Muscle layer of colon (tissue), 2 donors: ENCODE results near the gene PHLDA3.

ENCODE experiments used
- H3K27ac ChIP-seq: one replicate; pipeline ENCODE4 v1.7.0; 2013; ENCODE audit warnings: low read depth, mild to moderate bottlenecking, low read length, moderate library complexity
- H3K27me3 ChIP-seq, 2 donors: one replicate each; pipeline ENCODE4 v1.7.0; 2013; ENCODE audit warnings: low read length in 2 of 2, mild to moderate bottlenecking in 2 of 2; ENCODE audit not compliant: insufficient read depth in 2 of 2, control insufficient read depth in 1 of 2
- H3K36me3 ChIP-seq: one replicate; pipeline ENCODE4 v1.7.0; 2013; ENCODE audit warnings: mild to moderate bottlenecking, low read length; ENCODE audit not compliant: insufficient read depth
- H3K4me1 ChIP-seq: one replicate; pipeline ENCODE4 v1.7.0; 2013; ENCODE audit warnings: mild to moderate bottlenecking, low read length; ENCODE audit not compliant: insufficient read depth
- H3K4me3 ChIP-seq, 2 donors: one replicate each; pipeline ENCODE4 v1.7.0; 2013; ENCODE audit warnings: low read length in 2 of 2, low read depth in 1 of 2, mild to moderate bottlenecking in 1 of 2, moderate library complexity in 1 of 2
- H3K9ac ChIP-seq: one replicate; pipeline ENCODE4 v1.7.0; 2013; ENCODE audit warnings: low read length
- H3K9me3 ChIP-seq: one replicate; pipeline ENCODE4 v1.7.0; 2013; ENCODE audit warnings: mild to moderate bottlenecking, low read length
- donor health status: abdominal sarcoma.
- donor health status: Adenocarcinoma of cecum.

The PHLDA3 gene

GRCh38 chr1:201457508-201457960 is 11.5 kb downstream of the PHLDA3 start:
- peaks cover 50% of the 10 kb centered on the region for H3K4me1 ChIP-seq
- H3K36me3 ChIP-seq, result no peaks in the 10 kb centered on the region
- H3K27ac ChIP-seq, result no peak overlapping the region
- no peaks in the 10 kb centered on the region for H3K9me3 ChIP-seq
- H3K27me3 ChIP-seq, result no peaks in the 10 kb centered on the region
- H3K9ac ChIP-seq, result no peak overlapping the region
- no peak overlapping the region for H3K4me3 ChIP-seq

- Histone ChIP-seq H3K9ac (no peak overlapping the region), H3K4me1 (peaks cover 42% of the 10 kb centered on the region)
Measured at GRCh38 chr1:201456499-201457309, 12.3 kb downstream of the PHLDA3 start.

DNA sequence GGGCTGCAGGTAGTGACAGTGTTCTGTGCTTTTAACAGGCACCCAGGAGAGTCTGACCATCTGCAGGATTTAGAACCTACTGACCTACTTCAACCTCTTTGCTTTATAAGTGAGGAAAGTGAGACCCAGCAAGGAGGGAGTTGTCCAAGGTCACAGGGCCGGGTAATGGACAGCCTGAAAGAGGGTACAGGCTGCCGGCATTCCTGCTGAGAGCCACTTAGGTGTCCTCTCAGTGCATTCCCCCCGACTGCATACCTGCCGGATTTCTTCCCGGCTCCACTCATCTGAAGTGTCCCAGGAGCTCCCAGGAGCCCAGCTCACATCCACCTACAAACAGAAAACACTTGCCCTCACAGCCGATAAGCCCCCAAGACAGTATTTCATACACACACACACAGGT is 13.9 kb downstream of the PHLDA3 start:
- H3K27ac ChIP-seq, result no peak overlapping the region
- H3K27me3 ChIP-seq, result no peaks in the 10 kb centered on the region
- H3K4me3 ChIP-seq, result no peak overlapping the region
- H3K9ac ChIP-seq, result no peak overlapping the region
- peaks cover 38% of the 10 kb centered on the region for H3K4me1 ChIP-seq
- H3K9me3 ChIP-seq, result no peaks in the 10 kb centered on the region
- H3K36me3 ChIP-seq, result no peaks in the 10 kb centered on the region

More at GRCh38 chr1:201456499-201457309, 12.3 kb downstream of the PHLDA3 start:
- no peaks in the 10 kb centered on the region for H3K9me3 ChIP-seq
- H3K36me3 ChIP-seq, result no peaks in the 10 kb centered on the region
- H3K27me3 ChIP-seq, result no peaks in the 10 kb centered on the region
- no peak overlapping the region for H3K4me3 ChIP-seq
- peak overlapping the region; percentile 53 for H3K27ac ChIP-seq

GRCh38 chr1:201454608-201455007 is 14.4 kb downstream of the PHLDA3 start:
- H3K27me3 ChIP-seq, result no peaks in the 10 kb centered on the region
- no peak overlapping the region for H3K9ac ChIP-seq
- no peak overlapping the region for H3K4me3 ChIP-seq
- H3K4me1 ChIP-seq, result peaks cover 36% of the 10 kb centered on the region
- H3K9me3 ChIP-seq, result no peaks in the 10 kb centered on the region
- H3K36me3 ChIP-seq, result no peaks in the 10 kb centered on the region
- no peak overlapping the region for H3K27ac ChIP-seq

GRCh38 chr1:201452866-201453265 is 16.1 kb downstream of the PHLDA3 start:
- no peak overlapping the region for H3K27ac ChIP-seq
- H3K27me3 ChIP-seq, result no peaks in the 10 kb centered on the region
- H3K9me3 ChIP-seq, result no peaks in the 10 kb centered on the region
- no peak overlapping the region for H3K9ac ChIP-seq
- H3K36me3 ChIP-seq, result no peaks in the 10 kb centered on the region
- H3K4me3 ChIP-seq, result no peak overlapping the region
- peaks cover 42% of the 10 kb centered on the region for H3K4me1 ChIP-seq

DNA sequence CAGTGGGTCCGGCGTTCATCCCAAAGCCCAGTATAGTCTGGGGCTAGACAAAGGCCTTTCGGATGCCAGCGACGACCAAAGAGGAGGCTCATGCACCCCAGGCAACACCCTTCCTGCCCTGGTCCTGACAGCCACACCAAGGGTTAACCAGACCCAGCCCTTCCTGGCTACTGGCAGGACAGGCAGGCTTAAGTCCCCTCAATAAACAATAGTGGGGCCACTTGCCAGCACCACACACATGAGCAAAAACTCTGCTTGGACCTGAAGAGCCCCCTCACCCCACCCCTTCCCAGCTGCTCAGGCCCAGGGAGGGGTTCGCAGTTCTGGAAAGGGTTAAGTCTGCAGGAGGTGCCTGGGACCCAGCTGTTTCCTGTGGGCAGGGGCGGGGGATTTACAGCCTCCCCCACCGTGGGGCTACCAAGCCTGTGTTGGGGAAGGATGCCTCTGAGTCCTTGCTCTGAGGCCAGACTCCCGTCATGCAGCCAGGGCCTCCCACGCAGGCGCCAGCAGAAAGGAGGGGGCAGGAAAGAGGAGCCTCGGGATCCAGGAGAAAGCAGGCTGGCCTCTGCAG is 18.2 kb downstream of the PHLDA3 start:
- no peak overlapping the region for H3K4me3 ChIP-seq
- H3K9ac ChIP-seq, result no peak overlapping the region

GRCh38 chr1:201448990-201449389 is 20.0 kb downstream of the PHLDA3 start:
- no peak overlapping the region for H3K4me3 ChIP-seq
- no peaks in the 10 kb centered on the region for H3K27me3 ChIP-seq
- H3K27ac ChIP-seq, result no peak overlapping the region
- no peak overlapping the region for H3K9ac ChIP-seq
- H3K4me1 ChIP-seq, result peaks cover 23% of the 10 kb centered on the region
- H3K36me3 ChIP-seq, result no peaks in the 10 kb centered on the region
- no peaks in the 10 kb centered on the region for H3K9me3 ChIP-seq

More for the DNA sequence above, 18.2 kb downstream of the PHLDA3 start:
- Histone ChIP-seq H3K27ac (peak overlapping the region; percentile 54), H3K9me3 (no peaks in the 10 kb centered on the region), H3K36me3 (no peaks in the 10 kb centered on the region), H3K27me3 (no peaks in the 10 kb centered on the region), H3K4me1 (peaks cover 26% of the 10 kb centered on the region)

DNA sequence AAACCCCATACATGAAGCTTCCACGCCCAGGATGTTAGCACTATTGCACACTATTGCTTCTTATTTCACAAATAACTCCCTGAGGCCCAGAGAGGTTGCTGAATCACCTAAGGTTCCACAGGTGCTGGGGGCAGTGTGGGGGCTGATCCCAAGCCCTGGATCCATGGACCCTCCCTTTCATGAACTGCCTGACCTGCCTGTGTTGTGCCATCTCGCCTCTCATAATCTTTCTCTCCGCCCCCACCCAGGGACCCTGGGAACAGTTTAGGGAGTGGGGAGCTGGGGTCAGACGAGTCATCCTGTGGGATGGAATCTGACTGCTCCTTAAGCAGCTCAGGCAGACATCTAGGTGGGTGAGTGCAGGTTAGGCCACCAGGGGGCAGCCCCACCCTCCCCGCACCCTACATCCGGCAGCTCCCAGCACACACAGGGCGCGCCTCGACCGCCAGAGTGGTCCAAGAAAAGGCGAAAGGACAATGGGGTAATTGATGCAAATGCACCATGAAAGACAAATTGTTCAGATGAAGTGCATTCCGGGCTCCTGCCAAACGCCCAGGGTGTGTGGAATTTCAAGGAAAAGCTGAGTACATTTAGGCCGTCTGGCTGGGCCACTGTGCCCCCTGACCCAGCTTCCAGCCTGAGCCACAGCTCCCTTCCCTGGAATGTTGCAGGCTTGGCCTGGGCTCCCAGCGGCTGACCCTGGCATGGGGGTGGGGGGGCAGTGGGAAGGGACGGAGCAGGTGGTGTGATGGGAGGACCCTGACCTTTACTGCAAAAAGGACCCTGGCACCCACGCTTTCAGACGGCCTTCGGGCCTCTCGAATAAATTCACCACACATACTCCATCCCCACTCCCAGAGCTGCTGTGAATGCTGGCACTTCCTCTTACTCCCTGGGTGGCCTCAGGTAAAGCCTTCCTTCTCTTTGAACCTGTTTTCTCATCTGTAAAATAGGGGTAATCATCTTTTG is 20.8 kb downstream of the PHLDA3 start:
- Histone ChIP-seq H3K4me3 (no peak overlapping the region), H3K9ac (no peak overlapping the region), H3K9me3 (no peaks in the 10 kb centered on the region), H3K36me3 (no peaks in the 10 kb centered on the region), H3K4me1 (peaks cover 23% of the 10 kb centered on the region), H3K27me3 (no peaks in the 10 kb centered on the region), H3K27ac (no peak overlapping the region)

DNA sequence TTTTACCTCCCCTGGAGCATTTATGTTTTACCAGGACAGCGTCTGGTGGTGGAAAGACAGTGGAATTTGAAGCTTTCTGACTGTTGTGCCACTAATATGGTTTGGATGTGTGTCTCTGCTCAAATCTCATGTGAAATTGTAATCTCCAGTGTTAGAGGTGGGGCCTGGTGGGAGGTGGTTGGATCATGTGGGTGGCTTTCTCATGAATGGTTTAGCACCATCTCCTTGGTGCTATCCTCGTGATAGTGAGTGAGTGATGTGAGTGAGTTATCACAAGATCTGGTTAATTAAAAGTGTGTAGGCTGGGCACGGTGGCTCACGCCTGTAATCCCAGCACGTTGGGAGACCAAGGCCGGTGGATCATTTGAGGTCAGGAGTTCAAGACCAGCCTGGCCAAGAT is 23.7 kb downstream of the PHLDA3 start:
- H3K27ac ChIP-seq, result no peak overlapping the region
- H3K4me3 ChIP-seq, result no peak overlapping the region
- H3K9me3 ChIP-seq, result no peaks in the 10 kb centered on the region
- no peak overlapping the region for H3K9ac ChIP-seq
- peaks cover 13% of the 10 kb centered on the region for H3K4me1 ChIP-seq
- H3K36me3 ChIP-seq, result no peaks in the 10 kb centered on the region
- H3K27me3 ChIP-seq, result no peaks in the 10 kb centered on the region

- H3K4me3 ChIP-seq, result no peak overlapping the region
- H3K27me3 ChIP-seq, result no peaks in the 10 kb centered on the region
- no peaks in the 10 kb centered on the region for H3K36me3 ChIP-seq
- H3K9me3 ChIP-seq, result no peaks in the 10 kb centered on the region
- peaks cover 8% of the 10 kb centered on the region for H3K4me1 ChIP-seq
- H3K27ac ChIP-seq, result no peak overlapping the region
- no peak overlapping the region for H3K9ac ChIP-seq
Measured at GRCh38 chr1:201444792-201445191, 24.2 kb downstream of the PHLDA3 start.

- Histone ChIP-seq H3K36me3 (no peaks in the 10 kb centered on the region), H3K9ac (no peak overlapping the region), H3K27me3 (no peaks in the 10 kb centered on the region), H3K4me1 (peaks cover 8% of the 10 kb centered on the region), H3K4me3 (no peak overlapping the region), H3K27ac (no peak overlapping the region), H3K9me3 (no peaks in the 10 kb centered on the region)
Measured at GRCh38 chr1:201443747-201444146, 25.2 kb downstream of the PHLDA3 start.
